Fibroblast of peridontal ligament (primary cell): ENCODE measurements around the gene TACC2.
A peak's percentile ranks its signal among the peaks of the same experiment; 100 is the strongest.
"Not testable (repeated sequence)": the region's sequence is repeated elsewhere in the genome, so short reads cannot be mapped to it uniquely, and the experiment has no call there.

ENCODE experiments used
- DNase-seq: peaks from one replicate; pipeline ENCODE4 v3.0.0-alpha.2; 2010; ENCODE audit errors: extremely low read depth

Gene TACC2

DNA sequence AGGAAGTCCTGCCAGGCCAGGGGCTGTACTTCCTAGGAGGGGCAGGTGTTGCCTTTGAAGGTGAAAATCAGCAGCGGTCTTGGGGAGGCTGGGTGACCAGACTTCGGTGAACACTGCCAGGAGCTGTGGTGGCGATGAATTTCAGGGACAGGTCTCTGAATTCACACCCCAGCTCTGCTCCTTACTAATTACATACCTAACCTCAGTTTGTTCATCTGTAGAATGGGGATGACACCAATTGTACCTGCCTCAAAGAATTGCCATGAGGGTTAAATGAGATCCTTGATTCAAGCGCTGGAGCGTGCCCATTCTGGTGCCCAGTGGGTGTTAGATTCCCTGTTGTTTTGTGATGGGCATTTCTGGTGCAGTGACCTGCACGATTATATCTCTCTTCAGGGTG, 102.8 kb downstream of the TACC2 start:
- DNase-seq = no peak

DNA sequence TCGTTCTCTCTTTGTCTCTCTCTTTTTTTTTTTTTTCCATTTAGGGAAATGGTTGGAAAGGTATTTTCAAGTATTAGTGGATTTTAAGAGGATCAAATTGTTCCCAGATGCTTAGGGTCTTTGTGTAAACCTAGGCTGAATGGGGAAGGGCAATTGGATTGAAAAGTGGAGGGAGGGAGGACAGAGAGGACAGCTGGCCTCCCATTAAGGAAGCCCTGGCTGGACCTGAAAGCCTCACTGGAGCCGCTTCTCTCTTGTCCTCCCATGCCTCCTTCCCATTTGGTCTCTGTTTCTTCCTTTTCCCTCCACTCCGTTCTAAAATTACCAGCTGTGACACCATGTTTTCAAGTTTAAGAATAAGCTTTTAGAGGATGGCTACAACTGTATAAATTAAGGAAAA, 104.1 kb downstream of the TACC2 start:
- no peak for DNase-seq

DNA sequence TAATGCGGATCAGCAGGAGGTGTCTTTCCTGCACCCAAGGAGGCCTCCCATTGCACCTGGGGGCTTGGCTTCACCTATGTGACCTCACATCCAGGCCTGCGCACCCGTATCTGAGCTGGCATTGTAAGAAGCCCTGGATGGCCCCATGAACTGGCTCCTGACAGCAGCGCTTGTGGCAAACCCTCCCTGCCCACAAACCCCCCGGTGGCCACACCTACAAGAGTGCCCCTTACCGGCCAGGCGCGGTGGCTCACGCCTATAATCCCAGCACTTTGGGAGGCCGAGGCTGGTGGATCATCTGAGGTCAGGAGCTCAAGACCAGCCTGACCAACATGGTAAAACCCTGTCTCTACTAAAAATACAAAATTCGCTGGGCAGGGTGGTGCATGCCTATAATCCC, 107.2 kb downstream of the TACC2 start:
- not testable (repeated sequence) for DNase-seq

DNA sequence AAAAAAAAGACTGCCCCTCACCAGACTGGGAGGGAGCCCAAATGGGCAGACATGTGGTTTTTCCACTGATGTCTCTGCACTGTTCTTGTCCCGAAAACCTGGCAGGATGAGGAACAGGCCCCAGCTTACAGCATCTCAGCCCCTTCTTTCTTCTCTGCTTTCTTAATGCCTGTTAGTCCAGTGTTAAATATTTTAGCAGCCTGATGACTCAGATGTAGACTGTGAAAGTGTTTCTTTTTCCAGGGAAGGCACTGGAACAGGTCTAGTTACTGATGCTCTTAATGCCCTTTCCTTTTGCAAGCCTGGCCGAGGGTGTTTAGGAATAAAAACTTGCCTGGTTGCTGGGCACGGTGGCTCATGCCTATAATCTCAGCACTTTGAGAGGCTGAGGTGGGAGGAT, 107.7 kb downstream of the TACC2 start:
- DNase-seq = no peak

DNA sequence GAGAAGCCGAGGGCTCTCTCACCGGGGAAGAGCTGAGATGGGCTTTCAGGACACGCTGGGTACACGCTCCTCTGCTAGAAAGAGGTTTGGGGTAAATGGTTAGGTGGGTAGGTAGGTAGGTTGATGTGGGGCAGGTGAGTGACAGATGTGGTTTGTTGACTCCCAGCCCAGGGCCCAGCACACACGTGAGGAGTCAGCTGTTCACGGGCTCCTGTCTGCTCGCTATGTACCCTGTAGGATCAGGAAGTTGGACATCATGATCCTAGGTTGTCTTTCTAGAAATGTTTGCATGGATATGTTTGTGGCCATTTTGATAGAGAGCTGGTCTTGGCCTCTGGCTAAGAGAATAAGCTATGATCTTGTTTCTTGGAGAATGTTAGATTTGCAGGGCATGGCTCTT, 109.0 kb downstream of the TACC2 start:
- no peak for DNase-seq

DNA sequence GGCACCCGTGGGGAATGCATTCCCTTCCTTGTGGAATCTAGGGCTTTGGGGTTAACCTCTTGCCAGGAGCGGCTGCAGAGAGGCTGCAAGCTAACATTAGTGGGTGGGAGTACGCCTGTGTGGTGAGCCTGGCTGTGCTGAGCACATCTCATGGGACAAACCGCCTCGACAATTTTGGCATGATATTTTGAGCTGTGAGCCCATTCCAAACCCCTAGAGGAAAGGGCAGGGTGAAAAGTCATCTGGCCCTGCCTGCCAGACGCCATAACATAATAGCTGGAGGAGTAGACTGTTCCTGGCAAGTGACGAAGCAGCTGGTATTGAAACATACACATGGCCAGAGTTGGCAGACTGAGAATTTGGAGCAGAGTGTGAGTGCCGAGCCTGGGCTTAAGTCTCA, 110.0 kb downstream of the TACC2 start:
- peak; percentile 85 for DNase-seq

DNA sequence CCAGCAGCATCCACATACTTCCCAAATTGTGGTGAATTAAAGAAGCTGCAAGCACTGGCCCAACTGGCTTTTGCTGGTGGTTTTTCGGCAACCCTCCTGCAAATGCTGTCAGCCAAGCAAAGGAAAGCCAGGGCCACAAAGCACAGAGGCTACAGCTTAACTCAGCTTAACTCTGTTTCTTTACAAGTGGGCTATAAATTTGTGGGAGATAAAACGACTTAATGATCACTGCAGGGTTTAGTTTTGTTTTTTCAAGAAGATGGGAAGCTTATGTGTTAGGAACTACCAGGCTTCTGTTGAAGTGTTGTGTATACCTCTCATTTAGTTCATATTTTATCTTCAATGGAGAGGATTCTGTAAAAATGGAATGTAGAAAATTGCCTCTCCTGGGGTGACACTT, 110.6 kb downstream of the TACC2 start:
- DNase-seq = no peak

DNA sequence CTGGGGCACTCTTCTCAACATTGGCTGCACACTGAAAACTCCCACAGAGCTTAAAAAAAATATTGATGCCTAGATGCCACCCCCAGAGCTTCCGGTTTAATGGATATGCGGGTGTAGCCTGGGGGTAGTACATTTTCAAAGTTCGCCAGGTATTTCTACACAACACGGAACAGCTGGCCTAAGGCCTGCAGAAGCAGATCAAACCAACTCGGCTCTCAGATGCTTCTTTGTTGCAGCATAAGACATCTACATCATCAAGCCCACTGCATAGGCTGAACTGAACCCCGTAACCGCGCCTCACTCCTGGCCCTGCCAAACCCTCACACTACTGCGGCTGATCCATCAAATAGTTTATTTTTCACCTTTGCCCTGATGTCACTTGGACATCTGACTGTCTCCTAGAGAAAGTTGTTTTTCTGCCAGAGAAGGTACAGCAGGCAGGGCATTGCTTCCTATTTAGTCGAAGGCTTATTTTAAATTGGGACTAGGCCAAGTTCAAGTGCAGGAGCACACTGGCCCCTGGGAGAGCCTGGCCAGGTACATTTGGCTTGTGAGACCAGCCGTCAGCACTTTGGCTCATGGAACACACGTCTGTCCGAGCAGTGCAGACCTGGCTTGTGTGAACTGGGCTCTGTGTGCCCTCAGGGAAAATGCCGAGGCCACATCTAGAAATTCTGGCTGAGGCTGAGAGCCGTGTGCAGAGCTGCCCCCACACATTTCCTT, 113.3 kb downstream of the TACC2 start:
- no peak for DNase-seq

DNA sequence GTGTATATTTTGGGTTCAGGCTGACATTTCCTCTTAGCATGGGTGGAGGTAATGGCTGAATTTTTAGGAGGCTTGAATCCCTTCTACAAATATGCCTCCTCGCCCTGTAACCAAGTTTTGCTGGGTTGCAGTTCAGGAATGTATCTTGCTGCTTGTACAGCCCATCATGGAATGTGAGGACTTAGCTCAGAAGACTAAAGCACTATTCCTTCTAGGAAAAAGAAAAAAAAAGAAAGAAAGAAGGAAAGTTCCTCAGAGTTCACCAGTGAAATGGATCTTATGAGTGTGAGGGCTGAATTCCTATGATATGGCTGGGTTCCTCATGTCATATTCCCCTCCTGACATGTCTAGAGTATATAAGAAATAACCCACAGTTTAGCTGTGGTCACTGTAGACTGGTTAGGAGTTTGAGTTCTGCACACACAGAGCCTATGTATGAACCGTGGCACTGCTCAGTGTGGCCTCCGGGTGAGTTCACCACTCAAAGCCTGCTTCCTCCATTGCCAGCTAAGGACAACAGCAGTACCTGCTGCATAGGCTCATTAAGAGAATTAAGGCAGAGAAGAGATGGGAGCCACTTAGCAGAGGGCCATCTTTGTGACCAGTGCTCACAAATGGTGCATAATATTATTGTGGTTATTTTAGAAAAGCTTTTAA, 114.0 kb downstream of the TACC2 start:
- DNase-seq = peak; percentile 40

DNA sequence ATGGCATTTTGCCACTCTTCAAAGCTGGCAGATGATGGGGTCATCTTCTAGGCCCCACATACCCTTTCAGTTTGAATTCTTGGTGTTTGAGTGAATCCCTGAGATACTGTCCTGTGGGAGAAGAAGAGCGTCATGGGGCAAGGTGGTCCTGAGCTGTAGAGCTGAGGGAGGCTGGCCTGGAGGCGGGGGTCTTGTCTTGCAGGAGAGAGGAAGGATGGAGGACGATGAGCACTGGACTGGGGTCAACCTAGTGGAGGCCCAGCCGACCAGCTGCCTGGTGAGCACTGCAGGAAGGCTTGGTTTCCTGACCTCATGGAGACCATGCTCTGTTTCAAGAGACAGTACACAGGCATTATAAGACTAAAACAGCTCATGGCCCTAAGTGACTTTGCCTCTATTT, 114.6 kb downstream of the TACC2 start:
- DNase-seq = no peak

DNA sequence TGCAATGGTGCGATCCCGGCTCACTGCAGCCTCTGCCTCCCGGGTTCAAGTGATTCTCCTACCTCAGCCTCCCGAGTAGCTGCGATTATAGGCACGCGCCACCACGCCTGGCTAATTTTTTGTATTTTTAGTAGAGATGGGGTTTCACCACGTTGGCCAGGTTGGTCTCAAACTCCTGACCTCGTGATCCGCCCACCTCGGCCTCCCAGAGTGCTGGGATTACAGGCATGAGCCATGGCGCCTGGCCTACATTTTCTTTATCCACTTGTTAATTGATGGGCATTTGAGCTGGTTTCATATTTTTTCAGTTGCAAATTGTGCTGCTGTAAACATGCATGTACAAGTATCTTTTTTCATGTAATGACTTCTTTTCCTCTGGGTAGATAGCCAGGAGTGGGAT, 119.8 kb downstream of the TACC2 start:
- DNase-seq = not testable (repeated sequence)

DNA sequence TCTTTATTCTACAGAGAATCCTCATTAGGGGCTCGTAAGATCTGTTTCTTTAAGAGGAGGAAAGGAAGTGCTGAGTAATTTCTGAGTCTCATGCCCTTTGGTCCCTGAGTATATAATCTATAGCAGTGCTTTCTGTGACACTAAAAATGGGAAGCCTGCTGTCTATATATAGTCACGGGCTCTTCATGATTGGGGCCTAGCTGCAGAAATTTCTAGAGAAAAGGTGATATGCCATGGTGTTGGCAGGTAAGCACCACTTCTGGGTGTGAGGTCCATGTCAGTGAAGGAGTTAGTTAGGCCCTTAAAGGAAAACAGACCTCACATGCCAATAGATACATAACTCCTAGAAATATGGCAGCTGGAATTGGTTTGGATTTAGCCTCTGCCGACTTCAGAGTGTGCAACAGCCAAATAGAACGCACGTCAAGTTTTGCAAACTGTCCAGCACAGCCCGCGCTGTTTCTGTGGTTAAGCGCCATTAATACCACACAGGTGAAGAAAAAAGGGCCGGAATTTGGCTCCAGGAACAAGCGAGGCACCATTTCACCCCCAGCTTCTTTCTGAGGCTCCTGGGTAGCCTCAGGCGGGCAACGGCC, 123.2 kb downstream of the TACC2 start:
- peak; percentile 71 for DNase-seq

DNA sequence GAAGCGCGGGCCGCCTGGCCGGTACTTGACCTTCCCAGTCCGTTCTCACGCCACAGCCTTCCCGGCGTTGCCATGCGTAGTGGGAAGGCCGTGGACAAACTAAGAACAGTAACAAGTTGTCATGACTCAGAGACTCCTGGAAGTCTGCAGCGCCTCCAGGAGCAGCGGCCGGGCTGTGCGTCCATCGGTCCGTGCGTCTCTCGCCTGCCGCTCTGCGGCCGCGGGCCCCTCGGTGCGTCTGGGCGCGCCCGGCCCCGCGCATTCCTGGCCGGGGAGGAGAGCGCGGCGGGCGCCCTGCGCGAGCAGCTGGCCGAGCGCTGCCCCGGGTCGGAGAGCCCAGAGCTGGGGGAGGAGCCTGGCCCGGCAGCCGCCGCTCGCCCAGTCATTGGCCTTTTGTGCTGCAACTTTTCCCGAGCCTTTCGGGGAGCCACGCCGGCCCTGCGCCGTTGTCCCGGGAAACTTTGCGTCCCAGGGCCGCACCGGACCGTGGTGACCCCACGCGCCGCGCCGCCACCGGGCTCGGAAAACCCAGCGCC, 123.7 kb downstream of the TACC2 start:
- peak; percentile 91 for DNase-seq

DNA sequence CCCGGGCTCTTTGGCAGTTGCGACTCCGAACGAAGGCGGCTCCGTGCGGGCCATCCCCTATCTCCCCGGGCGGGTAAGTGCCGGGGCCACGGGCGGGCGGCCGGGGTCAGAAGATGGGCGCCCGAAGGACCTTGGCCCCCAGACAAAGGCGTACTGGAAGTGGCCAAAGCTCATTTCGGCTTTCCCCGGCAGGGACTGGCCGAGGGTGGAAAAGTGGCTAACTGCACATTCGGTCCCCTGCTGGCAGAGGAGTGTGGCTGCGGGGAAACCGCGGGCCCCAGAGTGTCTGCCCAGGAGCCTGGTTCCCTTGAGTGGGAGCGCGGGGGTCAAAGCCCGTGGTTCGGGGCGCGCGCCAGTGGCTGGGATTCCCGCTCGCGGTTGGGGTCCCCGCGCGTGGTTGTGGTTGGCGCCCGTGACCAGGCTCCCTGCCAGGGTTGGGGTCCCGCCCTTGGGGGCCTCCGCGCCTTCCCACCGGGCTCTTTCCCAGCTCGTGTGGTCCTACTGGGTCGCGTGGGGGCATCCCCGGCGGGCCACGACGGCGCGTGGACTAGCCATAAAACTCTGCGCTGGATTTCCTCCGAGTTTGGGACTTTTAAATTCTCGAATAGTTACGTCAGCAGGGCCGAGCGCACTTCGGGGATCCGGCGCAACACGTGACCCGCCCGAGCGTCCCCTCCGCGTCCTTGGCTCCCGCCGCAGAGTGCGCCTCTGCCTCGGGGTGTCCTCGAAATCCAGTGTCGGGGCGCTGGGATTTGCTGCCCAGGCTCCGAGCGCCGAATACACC, 124.4 kb downstream of the TACC2 start:
- DNase-seq = peak; percentile 67

DNA sequence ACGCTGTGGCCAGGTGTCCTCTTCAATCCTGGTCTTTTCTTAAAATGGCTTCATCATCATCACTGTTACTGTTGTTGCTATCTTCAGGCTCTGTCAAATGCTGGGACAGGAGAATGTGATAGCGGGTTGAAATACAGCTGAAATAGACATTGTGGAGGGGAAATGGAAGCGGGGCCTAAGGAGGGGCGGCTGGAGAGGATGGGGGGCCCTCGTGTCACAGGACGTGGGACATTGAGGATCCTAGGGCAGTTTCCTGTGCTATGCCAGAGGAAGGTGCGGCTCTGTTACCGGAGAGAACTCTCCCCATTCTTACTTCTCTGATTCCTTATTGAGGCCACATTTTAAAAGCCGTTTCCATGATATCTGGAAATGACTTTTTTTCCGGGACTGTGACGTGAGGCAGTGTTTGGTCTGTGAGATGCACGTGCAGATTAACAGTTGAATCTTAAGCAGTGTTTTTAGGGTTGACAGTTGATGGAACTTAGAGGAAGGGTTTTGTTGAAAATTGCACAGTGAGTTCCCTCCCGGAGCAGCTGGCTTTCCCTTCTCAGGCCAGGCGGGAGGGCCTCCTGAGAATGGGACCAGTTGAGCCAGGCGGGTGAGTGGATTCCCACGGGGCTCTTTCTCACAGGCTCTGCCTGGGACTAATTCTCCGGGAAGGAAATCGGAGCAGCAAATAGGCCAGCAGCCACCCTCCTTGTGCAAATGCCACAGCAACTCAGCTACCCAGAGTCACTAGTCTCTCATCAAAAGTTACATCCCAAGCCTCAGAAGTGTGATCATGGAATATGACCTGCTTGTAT, 125.2 kb downstream of the TACC2 start:
- DNase-seq = peak; percentile 14

DNA sequence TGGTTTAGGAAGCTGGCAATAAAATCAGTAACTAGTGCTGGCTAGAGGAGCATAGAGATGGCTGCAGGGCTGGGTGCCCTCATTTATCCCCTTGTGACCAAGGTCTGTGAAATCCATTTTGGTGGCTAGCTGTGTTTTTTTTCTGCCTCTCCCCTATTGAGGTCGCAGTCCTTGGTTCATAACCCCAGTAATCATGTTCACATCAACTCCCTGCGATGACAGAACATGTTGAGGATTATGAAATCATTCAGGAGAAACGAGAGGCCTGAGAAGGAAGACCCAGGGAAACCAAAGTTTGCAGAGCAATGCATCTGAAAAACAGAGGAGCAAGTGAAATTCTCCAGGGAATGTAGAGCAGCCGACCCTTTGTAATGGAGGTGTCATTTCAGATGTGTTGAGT, 126.9 kb downstream of the TACC2 start:
- no peak for DNase-seq

DNA sequence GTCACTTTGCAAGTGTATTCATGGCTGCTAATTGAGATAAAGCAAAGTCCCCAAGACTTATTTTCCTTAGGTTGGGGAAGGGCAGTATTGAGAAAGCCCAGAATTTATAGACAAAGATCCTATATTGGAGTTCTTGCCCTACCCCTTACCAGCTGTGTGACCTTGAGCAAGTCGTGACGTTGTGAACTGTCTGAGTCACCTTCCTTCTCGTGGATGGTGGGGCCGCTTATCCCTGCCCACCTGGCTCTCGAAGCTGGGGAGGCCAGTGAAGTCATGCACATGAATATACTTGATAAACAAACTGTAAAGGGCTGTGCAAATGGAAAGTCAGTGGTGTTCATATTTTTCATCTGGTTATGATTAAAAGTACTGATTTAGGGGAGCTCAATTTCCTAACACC, 127.4 kb downstream of the TACC2 start:
- peak; percentile 41 for DNase-seq

DNA sequence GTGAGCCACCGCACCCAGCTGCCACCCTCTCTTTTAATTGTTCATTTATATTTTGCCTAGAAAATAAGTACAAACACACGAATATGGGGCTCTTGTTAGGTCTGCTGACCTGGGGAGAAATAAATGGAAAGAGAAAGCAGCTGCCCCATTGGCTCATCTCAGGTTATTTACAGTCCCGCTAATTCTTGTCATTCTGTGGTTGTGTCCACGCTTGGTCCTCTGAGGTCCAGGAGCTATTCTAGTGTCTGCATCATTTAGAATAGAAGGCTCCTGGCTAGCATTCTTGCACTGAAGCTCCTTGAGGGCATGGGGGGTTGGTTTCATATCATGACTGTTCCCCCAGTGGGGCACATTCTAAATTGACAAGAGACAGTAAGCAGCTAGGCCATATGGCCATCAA, 128.5 kb downstream of the TACC2 start:
- no peak for DNase-seq

DNA sequence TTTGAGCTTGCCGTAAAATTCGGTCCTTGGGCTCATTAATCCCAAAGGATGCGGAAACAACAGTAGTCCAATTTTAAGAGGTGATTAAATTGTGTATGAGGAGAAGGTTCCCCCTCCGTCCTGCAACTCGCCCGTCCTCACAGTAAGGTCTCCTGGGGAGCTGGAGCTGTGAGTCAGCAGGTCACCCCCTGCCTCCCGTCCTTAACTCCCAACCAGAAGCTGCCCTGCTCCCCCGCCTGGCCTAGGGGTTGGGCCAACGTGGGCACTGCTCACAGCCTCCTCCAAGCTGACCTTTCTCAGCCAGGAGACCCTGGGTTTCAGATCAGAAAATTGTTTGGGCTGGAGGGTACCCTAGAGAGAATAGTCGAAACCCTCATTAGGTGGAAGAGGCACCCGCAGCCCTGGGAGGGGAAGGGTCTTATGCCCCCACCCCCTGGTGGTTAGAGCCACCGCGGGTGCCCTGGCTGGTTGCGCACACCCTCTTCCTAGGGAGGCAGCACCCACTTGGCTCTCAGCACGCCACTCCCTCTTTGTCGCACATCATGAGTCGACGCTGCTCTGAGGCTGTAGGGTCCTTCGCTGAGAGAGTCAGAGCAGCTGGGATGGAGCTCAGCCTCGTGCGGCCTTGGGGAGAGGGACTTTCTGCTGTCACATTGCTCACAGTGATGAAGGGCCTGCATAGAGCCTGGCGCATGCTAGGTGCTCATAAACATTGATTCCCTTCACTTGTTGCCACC, 131.2 kb downstream of the TACC2 start:
- no peak for DNase-seq

DNA sequence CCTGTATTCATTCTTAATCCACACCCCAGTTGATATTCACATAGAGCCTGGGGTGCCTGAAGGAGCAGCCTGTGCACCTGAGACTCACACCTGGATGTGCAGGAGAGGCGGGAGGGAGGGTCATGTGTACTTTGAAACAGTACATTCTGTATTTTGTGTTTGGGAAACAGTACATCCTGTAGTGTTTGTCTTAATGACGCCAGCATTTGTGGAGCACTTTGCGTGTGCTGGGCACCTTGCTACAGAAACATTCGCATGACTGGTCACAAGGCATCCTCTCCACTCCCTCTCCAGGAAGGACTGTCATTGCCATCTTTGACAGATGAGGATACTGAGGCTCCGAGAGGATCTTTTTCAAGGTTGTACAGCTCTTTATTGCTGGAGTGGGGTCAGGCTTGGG, 132.1 kb downstream of the TACC2 start:
- no peak for DNase-seq

DNA sequence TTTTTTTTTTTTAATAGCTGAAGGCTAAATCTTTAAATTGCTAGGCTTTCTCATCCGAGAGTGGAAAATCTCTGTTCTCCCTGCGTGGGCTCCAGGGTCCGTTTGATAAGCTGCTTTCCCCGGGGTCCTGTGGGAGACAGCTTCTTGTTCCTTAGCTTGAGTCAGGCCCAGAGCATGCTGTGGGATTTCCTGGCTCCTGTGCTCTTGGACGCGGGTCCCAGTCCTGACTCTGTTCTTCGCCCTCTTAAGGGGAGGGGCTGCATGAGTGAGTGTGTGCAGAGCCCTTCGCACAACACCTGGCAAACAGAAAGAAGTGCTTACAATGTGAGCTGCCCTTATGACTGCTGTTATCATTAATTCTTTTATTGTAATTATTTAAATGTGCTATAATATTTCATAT, 133.5 kb downstream of the TACC2 start:
- DNase-seq = no peak
